Measurements from ENCODE around the gene VRK2.
"Not testable (repeated sequence)": the region's sequence is repeated elsewhere in the genome, so short reads cannot be mapped to it uniquely, and the experiment has no call there.

Gene VRK2

DNA sequence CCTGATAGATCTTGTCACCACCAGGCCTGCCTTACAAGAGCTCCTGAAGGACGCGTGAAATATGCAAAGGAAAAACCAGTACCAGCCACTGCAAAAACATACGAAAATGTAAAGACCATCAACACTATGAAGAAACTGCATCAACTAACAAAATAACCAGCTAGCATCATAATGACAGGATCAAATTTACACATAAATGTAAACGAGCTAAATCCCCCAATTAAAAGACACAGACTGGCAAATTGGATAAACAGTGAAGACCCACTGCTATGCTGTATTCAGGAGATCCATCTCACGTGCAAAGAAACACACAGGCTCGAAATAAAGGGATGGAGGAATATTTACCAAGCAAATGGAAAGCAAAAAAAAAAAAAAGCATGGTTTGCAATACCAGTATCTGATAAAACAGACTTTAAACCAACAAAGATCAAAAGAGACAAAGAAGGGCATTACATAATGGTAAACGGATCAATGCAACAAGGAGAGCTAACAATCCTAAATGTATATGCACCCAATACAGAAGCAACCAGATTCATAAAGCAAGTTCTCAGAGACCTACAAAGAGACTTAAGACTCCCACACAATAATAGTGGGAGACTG lies 123.8 kb downstream of the VRK2 start:
- DNase-seq: not testable (repeated sequence)

DNA sequence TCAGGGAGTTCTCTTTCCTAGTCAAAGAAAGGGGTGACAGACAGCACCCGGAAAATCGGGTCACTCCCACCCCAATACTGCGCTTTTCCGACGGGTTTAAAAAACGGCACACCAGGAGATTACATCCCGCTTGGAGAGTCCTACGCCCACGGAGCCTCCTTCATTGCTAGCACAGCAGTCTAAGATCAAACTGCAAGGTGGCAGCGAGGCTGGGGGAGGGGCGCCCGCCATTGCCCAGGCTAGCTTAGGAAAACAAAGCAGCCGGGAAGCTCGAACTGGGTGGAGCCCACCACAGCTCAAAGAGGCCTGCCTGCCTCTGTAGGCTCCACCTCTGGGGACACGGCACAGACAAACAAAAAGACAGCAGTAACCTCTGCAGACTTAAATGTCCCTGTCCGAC lies 125.2 kb downstream of the VRK2 start:
- not testable (repeated sequence) for DNase-seq

DNA sequence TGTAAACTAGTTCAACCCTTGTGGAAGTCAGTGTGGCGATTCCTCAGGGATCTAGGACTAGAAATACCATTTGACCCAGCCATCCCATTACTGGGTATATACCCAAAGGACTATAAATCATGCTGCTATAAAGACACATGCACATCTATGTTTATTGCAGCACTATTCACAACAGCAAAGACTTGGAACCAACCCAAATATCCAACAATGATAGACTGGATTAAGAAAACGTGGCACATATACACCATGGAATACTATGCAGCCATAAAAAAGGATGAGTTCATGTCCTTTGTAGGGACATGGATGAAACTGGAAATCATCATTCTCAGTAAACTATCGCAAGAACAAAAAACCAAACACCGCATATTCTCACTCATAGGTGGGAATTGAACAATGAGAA lies 130.6 kb downstream of the VRK2 start:
- not testable (repeated sequence) for DNase-seq

DNA sequence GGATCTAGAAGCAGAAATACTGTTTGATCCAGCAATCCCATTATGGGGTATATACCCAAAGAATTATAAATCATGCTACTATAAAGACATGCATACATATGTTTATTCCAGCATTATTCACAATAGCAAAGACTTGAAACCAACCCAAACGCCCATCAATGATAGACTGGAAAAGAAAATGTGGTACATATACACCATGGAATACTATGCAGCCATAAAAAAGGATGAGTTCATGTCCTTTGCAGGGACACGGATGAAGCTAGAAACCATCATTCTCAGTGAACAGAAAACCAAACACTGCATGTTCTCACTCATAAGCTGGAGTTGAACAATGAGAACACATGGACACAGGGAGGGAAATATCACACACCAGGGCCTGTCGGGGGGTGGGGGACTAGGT lies 133.6 kb downstream of the VRK2 start:
- not testable (repeated sequence) for DNase-seq

DNA sequence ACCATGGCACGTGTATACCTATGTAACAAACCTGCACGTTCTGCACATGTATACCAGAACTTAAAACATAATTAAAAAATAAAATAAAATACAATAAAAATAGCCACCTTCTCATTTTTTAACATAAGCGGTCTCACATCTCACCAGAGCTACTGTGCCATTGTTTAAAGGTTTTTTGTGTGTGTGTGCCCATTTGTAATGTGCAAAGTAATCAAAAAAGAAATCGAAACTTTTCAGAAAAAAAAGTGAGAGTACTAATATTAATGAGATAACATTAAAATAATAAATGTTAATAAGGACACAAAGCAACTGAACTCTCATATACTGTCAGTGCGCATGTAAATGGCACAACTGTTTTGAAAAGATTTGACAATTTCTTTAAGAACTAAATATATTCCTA lies 134.0 kb downstream of the VRK2 start:
- no peak for DNase-seq

DNA sequence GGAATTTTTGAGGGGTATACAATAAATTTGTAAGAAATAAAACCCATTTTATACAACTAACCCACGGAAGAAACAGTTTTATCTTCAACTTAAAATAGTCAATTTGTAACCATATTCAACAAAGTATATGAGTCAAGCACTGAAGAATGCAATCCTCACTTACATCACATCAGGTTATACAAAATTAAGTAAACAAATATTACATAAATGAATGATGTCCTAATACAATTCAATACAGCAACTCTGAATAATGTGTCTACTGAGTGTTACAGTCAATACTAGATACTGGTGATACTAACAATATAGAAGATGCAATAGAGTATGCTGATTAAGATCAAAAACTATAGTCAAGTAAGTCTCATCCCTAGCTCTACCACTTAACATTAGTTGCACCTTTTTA lies 135.9 kb downstream of the VRK2 start:
- no peak for DNase-seq

DNA sequence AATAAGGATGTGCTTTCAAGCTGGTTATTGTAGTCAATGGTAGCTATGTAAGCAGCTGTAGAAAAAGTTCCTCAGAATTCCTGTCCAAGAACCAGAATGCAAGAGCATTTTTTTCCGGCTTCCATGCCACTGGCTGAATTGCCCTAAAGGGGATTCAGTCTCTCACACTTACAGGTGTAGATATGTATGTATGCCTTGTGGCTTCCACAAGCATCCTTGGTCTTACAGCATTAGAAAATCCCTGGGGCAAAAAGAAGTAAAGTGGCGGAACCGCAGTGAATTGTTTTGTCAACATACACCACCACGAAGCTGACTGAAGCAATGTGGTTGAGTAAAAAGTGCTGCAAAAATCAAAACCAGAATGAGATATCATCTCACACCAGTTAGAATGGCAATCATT lies 139.9 kb downstream of the VRK2 start:
- no peak for DNase-seq

DNA sequence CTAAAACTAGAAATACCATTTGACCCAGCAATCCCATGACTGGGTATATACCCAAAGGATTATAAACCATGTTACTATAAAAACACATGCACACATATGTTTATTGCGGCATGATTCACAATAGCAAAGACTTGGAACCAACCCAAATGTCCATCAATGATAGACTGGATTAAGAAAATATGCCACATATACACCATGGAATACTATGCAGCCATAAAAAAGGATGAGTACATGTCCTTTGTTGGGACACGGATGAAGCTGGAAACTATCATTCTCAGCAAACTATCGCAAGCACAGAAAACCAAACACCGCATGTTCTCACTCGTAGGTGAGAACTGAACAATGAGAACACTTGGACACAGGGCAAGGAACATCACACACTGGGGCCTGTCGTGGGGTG lies 140.4 kb downstream of the VRK2 start:
- not testable (repeated sequence) for DNase-seq

DNA sequence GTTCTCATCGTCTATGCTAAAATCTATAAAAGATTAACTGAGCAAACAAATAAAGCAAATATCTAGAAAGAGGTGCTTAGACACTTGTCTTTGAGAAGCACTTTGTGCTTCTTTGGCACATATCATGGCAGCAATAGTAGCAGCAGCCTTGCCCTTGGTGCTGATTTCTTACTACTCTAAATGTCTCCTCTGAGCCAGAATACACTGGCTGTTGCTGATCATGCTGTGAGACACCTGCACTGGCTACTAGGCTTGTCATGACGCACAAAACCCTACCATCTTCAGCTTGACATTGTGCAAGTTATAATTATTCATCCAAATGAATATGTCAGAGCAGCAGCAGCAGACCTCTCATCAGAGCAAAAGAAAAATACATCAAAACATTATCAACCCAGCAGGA lies 147.9 kb downstream of the VRK2 start:
- no peak for DNase-seq

DNA sequence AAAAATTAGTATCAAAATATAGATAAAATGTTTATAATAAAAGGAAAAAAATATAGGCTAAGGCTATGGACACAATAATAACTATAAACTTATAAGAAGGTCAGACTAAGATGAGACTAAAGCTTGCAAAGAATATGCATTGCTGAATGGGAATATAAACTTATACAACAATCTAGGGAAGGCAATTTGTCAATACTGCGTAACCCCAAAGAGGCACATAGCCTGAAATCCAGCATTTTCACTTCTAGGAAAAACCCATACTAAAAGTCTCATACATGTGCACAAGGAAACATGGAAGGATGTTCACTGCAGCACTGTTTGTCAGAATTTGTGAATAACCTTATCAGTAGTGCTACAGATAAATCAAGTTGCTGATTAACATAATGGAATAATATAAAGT lies 149.1 kb downstream of the VRK2 start:
- no peak for DNase-seq

DNA sequence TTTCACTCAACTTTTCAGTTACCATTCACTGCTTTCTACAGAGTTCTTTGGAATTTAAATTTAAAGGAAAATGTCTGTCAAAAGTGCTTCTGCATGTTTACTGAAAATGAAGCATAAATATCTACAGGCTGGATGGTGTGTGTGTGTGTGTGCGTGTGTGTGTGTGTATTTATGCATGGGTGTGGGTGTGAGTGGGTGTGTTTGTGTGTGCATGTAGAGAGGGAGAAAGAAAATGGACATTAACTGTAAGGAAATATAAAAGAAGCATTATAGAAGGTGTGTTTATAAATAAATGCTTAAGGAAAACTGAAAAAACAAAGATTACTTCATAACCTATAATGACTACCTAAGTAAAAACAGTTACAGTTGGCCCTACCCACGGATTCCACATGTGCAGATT lies 151.3 kb downstream of the VRK2 start:
- no peak for DNase-seq

DNA sequence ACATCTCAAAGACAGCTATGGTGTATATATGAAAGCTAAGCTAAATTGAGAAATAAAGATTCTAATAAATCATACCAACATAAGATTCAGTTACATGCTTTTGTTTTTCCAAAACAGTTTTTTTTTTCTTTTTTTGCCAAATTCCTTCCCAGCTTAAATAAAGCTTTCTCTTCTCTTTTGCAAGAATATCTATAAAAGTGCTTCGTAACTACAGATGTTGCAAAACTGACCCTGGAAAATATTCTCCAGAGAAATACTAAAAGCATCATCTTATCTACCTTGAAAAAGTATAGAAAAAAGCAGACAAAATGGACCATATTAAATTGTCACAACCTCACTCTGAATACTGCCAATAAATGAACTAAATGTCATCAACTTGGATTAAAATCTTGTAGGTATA lies 155.8 kb downstream of the VRK2 start:
- DNase-seq: no peak

DNA sequence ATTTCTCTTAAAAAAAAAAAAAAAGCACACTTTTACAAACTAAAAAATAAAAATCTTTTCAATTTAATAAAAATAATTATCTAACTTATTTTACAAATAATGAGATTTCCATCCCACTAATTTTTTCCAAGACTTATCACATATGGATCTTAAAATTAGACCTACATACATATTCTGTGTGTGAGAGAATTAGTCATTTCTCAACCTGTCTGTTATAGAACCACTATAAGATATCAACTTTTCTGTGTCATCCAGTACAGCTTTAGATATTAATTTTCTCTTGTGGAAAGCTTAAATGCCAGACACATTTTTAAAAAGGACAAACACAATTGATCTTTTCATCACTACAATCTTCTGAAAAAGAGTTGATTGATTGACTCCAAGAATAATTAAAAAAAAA lies 156.4 kb downstream of the VRK2 start:
- DNase-seq: no peak

DNA sequence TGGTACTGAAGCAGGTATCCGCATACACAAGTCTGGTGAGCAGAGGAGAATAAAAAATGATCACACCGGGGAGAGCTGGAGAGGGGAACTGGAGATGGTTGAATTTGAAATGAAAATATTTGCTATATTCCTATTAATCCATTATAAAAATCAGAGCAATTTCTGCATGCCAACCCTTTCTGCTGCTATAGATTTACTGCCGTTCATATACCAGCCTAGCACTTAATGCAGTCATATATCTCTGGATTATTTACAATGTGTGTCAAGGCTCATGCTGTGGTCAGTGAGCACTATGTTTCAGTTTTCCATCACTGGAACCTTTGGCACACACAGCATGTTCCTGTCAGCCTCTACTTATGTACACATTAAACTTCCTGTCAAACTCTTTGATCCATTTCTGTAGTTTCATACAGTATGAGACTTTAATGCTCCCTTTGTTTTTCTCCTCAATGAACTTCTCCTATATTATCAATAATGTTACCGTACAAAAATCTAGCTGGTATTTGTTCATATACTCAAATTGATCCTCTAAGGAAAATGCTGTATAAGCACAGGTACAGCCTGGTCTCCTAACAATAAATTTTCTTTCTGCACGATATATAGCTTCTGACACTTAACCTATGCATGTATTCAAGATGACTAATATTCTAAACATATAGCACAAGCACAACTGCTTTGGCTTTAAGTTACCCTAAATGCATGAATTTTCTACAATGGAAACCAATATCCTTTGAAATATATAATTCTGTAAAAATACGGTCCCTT lies 157.8 kb downstream of the VRK2 start:
- no peak for DNase-seq

DNA sequence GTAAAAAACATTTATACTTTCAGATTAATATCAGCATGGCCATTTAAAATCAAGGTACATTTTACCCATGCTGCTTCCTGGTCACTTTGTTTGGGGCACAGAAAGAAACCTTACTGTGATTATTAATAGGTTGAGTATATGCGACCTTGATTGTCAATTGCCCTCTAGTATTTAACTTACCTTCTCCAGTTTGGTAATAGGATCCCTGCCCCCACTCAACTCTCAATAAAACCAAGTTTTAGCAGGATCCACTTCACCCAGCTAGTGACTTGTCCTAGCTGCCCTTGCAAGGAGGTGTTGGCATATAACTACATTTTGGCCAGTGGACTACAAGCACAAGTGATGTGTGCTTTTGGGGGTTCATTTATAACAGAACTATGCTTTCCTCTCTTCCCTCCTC lies 160.2 kb downstream of the VRK2 start:
- no peak for DNase-seq

DNA sequence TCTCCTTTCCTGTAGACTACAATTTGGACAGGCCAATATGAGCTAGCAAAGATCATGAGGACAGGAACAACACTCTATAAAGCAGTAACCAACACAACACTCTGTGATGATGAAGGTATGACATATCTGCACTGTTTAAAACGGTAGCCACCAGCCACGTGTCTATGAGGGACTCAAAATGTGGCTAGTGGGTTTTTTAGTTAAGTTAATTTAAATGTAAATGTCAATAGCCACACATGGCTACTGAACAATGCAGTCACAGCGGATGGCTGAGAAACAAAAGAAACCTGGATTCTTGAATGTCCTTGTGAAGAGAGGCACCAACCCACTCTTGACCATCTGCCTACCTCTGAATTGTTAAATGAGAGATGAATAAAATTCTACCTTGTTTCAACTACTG lies 160.6 kb downstream of the VRK2 start:
- no peak for DNase-seq
